Regular cardiac myocyte (primary cell): ENCODE results near the gene MANEA. TPM values are rescaled to one million over a fixed set of nuclear protein-coding genes. Genes with fewer than 3 reads are reported as not detected.

ENCODE experiments used
- total RNA-seq: library from RNA; depleted of rRNA; stranded (reverse); fragments of >200 nt; gene quantifications from 2 replicates; pipeline ENCODE4 v1.2.3, GENCODE V29; 2014

Gene MANEA
- total RNA-seq = 10.9 and 17.8 TPM in 2 replicates

DNA sequence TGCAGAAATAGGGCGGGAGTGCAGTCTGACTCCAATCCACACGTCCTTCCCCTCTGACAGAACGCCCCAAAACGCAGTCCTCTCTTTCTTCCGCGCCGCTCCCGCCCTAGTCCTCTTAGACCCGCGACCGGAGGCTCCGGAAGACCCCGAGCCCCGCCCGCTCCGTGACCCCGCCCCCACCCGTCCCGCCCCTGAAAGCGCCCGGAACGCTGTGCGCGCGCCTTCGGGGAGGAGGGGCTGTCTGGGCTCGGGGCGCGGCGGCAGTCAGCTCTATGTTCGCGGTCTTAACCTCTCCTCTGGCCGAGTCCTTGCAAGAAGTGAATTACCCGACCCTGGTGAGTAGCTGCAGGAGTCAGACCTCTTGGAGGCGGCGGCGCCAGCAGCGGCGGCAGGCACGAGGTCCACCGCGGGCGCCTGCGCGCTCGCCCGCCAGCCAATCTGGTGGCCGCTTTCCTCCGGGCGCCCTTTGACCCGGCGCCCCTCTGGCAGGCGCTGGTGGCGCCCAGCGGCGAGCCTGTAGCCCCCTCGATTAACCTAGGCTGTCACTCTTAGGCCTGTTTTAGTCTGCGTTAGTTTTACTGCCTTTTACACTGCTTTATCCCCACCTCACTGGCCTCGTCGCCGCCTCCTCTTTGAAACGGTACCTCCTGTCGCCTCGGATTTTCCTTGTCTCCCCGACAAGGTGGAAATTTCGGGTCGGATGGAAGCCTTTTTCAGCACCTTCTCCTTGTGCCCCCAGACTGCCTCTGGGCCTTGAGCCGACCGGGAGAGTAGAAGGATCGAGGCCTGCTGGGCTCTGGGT, at the start of gene MANEA:
Gene MANEA, plus strand, starts transcription at position 232 of the 802 bp plus-strand sequence. CDS start 8,905 bp downstream, outside the sequence.

